ENCODE data around the gene NDUFS6.

NDUFS6 gene

DNA sequence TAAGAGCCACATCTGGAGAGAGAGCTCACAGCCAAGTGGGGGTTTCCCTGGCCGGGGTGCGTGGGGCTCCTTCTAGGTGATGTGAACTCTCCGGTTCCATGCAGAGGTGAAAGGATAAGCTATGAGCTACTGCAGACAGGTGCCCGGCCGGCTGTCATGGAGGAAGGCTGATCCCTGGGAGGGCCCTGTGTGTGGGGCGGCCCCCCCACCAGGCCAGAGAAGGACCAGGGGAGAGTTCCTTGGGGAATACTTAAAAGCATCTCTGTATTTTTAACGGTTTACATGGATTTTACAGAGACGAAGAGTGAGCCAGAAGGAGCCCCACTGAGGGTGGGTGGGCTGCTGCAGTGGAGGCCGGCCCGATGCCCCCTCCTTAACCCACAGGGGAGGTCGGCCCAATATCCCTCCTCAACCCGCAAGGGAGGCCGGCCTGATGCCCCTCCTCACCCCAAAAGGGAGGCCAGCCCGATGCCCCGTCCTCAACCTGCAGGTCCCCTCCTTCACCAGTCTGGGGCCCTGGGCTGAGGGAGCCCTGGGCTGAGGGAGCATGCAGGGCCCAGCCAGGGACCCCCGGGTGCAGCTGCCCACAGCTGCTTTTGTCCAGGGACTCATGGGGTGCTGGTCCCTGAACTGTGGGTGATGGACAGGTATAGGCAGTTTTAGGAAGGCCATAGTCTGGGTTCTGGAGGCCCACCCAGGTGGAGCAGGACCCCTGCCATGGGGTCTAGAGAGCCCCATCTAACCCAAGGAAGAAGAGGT, 33.5 kb upstream of the NDUFS6 start:
- DNase-seq, result no peak

GRCh38 chr5:1768283-1769000, 32.8 kb upstream of the NDUFS6 start:
- no peak for DNase-seq

- no peak for DNase-seq
These were observed 32.1 kb upstream of the NDUFS6 start for GRCh38 chr5:1769017-1769640.

GRCh38 chr5:1769752-1770442, 31.3 kb upstream of the NDUFS6 start:
- DNase-seq, result no peak

- no peak for DNase-seq
These were observed 30.8 kb upstream of the NDUFS6 start for GRCh38 chr5:1770443-1770802.

DNA sequence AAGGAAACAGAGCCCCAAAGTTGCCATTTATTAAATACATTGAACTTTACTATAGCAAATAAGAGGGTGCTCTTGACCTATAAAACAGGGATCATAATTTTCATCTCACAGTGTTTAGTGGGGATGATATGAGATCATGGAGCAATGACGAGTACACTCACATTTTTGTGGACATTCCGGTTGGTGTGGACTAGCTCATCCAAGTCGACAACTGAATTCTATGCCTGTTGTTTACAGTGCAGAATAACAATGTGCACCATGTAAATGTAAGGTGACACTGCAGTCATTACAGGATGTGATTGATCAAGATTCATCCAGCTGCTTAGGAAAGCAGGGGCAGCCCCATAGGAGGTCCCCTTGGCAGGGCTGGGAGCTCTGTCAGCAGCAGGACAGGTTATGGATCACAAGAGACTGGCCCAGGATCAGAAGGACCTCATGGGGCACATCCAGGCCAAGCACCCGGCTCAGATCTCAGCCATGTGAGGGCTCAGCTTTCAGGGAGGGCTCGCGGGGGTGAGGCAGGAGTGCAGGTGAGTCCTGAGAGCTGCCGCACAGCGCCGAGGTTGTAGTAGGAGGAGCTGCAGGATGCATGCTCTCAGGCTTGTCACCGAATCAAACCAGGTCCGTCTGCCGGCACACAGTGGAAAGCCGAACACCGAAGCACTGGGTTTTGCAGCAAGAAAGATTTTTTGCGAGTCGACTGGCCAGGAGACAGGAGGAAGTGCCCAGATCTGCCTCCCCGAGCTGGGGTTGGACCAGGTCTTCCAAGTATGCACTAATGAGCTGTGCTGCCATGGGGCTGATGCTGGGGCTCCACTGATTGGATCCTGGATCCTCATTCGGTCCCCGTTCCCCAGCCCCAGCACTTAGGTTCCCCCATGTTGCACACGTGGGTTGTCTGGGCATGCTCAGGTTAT, 29.8 kb upstream of the NDUFS6 start:
- DNase-seq, result no peak

- DNase-seq, result no peak
These were observed 28.6 kb upstream of the NDUFS6 start for GRCh38 chr5:1772634-1773033.

- no peak for DNase-seq
These were observed 24.4 kb upstream of the NDUFS6 start for GRCh38 chr5:1776831-1777230.

- no peak for DNase-seq
These were observed 23.7 kb upstream of the NDUFS6 start for GRCh38 chr5:1777281-1778137.

DNA sequence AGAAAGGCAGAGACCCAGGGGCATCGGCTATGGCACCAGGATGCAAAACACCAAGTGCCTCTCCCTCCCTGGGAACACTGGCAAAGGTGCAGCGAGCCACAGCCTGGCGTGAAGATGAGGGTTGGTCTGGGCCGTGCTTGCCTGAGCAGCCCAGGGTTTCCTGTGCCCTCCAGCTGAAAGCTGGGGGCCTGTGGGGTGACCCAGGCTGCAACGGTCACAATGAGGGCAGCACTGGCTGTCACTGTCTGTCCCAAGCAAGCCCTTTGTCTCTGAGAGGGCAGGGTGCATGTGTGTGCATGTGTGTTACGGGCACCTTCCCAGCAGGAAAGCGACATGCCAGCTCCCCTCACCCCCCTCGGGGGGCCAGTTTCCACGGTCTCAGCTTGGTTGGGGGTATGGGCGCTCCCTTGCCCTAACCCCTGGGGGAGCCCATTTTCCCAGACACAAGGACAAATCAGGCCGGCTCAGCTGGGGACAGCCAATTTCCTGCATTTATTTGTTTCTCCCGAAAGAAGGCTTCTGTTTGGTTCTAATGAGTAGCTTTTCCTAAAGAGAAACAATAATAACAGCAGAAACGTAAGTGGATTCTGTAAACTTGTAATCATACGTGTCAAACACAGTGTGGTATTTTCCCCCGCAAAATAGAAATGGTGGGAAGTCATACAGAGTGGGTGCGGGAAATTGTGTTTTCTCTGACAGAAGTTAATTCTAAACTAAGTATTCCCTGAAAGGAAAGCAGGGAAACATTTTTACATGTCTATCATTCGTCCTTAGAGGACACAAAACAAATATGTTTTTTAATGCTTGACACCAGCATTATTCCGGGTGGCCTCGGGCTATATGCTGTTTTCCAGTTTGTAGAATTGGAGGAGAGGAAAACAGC, 22.8 kb upstream of the NDUFS6 start:
- DNase-seq, result no peak

GRCh38 chr5:1779021-1779680, 22.1 kb upstream of the NDUFS6 start:
- DNase-seq, result no peak

GRCh38 chr5:1779782-1780613, 21.2 kb upstream of the NDUFS6 start:
- no peak for DNase-seq

DNA sequence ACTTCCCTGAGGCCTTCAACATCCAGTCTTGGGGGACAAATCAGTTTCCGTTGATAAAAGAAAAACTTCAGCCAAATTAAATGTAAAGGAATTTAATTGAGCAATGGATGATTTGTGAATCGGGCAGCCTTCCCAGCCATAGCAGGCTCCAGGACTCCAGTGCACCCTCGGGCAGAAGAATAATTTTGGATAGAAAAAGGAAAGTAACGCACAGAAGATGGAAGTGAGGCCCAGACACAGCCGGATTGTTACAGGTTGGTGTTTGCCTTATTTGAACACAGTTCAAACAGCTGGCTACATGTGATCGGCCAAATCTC, 20.6 kb upstream of the NDUFS6 start:
- no peak for DNase-seq

- no peak for DNase-seq
These were observed 20.1 kb upstream of the NDUFS6 start for GRCh38 chr5:1781107-1781506.

DNA sequence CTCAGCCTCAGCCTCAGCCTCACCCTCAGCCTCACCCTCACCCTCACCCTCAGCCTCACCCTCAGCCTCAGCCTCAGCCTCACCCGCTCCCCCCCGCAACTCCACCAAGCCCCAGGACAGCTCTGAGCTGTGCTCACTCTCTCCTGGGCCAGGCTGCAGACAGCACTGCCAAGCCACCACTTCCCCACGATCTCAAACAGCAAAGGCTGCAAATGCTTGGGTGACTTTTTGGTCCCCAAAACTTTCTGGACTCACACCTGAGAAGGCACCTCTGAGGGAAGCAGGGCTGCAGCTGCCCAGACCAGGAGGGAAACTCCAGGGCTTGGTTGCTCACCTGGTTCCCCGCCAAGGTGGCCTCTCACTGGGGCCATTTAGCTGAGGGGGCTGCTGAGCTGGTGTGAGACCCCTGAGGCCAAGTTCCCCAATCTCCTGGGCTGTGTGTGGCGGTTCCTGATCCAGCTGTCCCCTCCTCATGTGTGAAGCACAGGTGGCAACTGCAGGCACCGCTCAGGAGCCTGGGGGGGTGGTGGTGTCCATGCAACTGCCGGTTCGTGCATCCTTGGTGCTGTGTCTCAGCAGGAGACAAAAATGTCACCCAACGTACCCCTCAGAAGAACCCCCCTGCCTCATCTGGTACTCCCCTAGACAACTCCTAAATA, 19.4 kb upstream of the NDUFS6 start:
- no peak for DNase-seq

DNA sequence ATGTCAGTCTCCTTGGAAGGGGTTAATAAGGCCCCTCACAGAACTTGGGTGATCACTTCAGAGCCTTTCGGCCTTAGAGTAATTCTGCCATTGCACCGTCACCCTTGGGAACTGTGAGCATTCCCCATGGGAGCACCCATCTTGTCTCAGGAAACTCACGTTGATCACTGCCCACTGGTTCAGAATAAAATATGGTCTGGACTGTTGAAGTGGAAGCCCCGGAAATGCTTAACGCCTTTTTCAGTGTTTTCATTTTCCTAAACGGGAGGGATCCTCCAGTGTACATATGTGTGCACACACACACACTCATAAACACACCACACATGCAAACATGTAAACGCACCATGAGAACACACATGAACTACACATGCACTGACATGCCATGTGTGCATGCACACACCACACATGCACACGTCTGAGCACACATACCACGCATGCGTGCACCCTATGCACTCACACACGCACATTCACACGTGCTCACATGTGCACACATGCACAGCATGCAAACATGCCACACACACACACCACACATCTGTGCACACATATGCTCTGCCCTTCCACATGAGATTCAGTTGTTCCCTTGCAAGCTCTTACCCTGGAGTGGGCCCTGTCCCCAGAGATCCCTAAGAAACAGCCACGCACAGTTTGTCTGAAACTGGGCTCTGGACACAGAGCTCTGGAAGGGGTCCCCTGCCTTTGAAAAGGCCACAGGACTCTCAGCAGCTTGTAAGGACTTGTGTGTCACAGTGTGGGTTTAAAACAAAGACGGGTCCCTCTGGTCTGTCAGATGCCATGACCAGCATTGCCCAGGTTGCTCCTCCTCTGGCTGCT, 18.6 kb upstream of the NDUFS6 start:
- no peak for DNase-seq

DNA sequence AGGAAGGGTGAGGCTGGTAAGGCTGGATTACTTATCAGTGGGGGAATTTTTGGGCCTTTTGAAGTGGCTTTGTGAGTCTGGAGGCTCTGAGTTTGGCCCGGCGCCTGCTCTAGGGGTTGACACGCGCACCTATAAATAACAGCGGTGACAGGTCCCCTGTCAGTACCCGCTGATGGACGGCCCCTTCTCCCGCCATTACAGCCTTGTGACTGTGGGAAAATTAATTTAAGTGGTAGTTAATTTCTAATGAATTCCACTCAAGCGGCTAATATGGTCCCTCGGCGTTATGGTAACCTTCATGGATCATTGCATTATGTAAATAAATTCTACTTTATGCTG, 18.0 kb upstream of the NDUFS6 start:
- DNase-seq, result no peak

Data from NCI-H1436 treated with DMSO at 0.1 percent for 48 hours (cell line).